ENCODE data around the gene FLT4. TPM values are rescaled to one million over a fixed set of nuclear protein-coding genes. Genes with fewer than 3 reads are reported as not detected.

FLT4 gene
- total and polyA plus RNA-seq, 2 of the 13 experiments (the other 11 are each of a cell fraction or from before 2014, with no cell fraction given): not detected

DNA sequence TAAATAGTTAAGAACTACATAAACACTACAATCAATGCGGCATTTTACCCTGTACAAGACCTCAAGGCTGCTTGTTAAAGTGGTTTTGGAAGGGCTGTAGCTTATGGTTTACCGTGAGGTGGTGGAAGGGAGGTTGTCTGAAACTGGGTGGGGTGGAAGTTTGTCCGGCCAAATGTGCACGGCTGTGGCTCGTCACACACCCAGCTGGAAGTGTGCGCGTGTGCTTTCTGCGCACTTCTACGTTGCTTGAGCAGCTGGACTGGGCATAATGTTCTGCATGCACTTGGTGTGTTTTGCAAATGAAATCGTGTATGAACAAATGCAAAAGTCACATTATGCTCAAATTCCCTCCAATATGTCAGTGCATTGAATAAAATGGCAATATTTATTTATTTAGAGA is 17.4 kb upstream of the FLT4 start:
- H3K36me3 ChIP-seq (replicated peaks in 1 of 2; ENCODE audit: control insufficient read depth in 1 of 2, insufficient read depth in 2 of 2, low read length in 2 of 2): no peaks in the 10 kb centered on the region
- no peaks in the 10 kb centered on the region for H3K79me2 ChIP-seq (ENCODE audit: insufficient read depth, low read length)
- BruUV-seq (replicated peaks): no TSS peak
- no peak overlapping the region for H3K9ac ChIP-seq (ENCODE audit: insufficient read depth, low read depth, low read length)
- ChIA-PET POLR2A (no interaction called here), CTCF (ENCODE audit: low intra/inter-chr PET ratio, low total read pairs) (no interaction called here)
- no peak overlapping the region for H3K27ac ChIP-seq (ENCODE audit: extremely low read length, insufficient read depth, low read length)
- in situ Hi-C loops (cut with HindIII; ENCODE audit: extremely low pct_ligation_motif_present, low pct_unique_long_range_greater_than_20kb): loop anchor here (5.0 kb wide), 1 partner anchor 55 kb away; no protein-coding TSS in a partner anchor
- H3K4me1 ChIP-seq (ENCODE audit: insufficient read depth, low read length): peaks cover 24% of the 10 kb centered on the region
- H3K4me2 ChIP-seq (ENCODE audit: low read depth, low read length): no peak overlapping the region
- no peak overlapping the region for H2AFZ ChIP-seq (ENCODE audit: low read length)
- ATAC-seq (no peak), DNase-seq (ENCODE audit: low spot score) (no peak), FAIRE-seq (no peak)
- peaks cover 0 to 14% of the 10 kb centered on the region in 2 experiments; a peak in 1 of 5 replicates for H3K27me3 ChIP-seq (ENCODE audit: control insufficient read depth in 1 of 2, insufficient read depth in 2 of 2, low read length in 2 of 2)
- no peaks in the 10 kb centered on the region for H3K9me3 ChIP-seq (ENCODE audit: low read length)
- 63% methylated on average over 10 of the region's 10 CpGs for WGBS (ENCODE audit: low lambda C conversion rate)
- no peak overlapping the region for H3K4me3 ChIP-seq (replicated peaks in 1 of 3; ENCODE audit: insufficient read depth in 1 of 3, low read depth in 2 of 3, low read length in 3 of 3)
- intact Hi-C loops (cut with micrococcal nuclease; ENCODE audit: unreplicated experiment): no loop called here
- no peaks in the 10 kb centered on the region for H4K20me1 ChIP-seq (ENCODE audit: insufficient read depth, low read length)
- no peak for TF ChIP-seq ZSCAN21 (CRISPR knock-in tag; IDR thresholded peaks at IDR 0.05; ENCODE audit: borderline replicate concordance)
- no peak for TF ChIP-seq PAWR (CRISPR knock-in tag; IDR thresholded peaks at IDR 0.05; ENCODE audit: borderline replicate concordance)
- TF ChIP-seq, protein P1, sequence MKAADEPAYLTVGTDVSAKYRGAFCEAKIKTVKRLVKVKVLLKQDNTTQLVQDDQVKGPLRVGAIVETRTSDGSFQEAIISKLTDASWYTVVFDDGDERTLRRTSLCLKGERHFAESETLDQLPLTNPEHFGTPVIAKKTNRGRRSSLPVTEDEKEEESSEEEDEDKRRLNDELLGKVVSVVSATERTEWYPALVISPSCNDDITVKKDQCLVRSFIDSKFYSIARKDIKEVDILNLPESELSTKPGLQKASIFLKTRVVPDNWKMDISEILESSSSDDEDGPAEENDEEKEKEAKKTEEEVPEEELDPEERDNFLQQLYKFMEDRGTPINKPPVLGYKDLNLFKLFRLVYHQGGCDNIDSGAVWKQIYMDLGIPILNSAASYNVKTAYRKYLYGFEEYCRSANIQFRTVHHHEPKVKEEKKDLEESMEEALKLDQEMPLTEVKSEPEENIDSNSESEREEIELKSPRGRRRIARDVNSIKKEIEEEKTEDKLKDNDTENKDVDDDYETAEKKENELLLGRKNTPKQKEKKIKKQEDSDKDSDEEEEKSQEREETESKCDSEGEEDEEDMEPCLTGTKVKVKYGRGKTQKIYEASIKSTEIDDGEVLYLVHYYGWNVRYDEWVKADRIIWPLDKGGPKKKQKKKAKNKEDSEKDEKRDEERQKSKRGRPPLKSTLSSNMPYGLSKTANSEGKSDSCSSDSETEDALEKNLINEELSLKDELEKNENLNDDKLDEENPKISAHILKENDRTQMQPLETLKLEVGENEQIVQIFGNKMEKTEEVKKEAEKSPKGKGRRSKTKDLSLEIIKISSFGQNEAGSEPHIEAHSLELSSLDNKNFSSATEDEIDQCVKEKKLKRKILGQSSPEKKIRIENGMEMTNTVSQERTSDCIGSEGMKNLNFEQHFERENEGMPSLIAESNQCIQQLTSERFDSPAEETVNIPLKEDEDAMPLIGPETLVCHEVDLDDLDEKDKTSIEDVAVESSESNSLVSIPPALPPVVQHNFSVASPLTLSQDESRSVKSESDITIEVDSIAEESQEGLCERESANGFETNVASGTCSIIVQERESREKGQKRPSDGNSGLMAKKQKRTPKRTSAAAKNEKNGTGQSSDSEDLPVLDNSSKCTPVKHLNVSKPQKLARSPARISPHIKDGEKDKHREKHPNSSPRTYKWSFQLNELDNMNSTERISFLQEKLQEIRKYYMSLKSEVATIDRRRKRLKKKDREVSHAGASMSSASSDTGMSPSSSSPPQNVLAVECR (CRISPR knock-in tag; IDR thresholded peaks at IDR 0.05; ENCODE audit: borderline replicate concordance): no peak
- TF ChIP-seq, protein P2, sequence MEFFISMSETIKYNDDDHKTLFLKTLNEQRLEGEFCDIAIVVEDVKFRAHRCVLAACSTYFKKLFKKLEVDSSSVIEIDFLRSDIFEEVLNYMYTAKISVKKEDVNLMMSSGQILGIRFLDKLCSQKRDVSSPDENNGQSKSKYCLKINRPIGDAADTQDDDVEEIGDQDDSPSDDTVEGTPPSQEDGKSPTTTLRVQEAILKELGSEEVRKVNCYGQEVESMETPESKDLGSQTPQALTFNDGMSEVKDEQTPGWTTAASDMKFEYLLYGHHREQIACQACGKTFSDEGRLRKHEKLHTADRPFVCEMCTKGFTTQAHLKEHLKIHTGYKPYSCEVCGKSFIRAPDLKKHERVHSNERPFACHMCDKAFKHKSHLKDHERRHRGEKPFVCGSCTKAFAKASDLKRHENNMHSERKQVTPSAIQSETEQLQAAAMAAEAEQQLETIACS (CRISPR knock-in tag; IDR thresholded peaks at IDR 0.05): no peak
- TF ChIP-seq, protein P3, sequence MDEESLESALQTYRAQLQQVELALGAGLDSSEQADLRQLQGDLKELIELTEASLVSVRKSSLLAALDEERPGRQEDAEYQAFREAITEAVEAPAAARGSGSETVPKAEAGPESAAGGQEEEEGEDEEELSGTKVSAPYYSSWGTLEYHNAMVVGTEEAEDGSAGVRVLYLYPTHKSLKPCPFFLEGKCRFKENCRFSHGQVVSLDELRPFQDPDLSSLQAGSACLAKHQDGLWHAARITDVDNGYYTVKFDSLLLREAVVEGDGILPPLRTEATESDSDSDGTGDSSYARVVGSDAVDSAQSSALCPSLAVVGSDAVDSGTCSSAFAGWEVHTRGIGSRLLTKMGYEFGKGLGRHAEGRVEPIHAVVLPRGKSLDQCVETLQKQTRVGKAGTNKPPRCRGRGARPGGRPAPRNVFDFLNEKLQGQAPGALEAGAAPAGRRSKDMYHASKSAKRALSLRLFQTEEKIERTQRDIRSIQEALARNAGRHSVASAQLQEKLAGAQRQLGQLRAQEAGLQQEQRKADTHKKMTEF (CRISPR knock-in tag; IDR thresholded peaks at IDR 0.05): no peak
- no peak for TF ChIP-seq ZNF3 (CRISPR knock-in tag; IDR thresholded peaks at IDR 0.05)
- no peak for TF ChIP-seq CHD4 (IDR thresholded peaks at IDR 0.05; ENCODE audit: borderline replicate concordance, low read length)
- TF ChIP-seq, protein P4, sequence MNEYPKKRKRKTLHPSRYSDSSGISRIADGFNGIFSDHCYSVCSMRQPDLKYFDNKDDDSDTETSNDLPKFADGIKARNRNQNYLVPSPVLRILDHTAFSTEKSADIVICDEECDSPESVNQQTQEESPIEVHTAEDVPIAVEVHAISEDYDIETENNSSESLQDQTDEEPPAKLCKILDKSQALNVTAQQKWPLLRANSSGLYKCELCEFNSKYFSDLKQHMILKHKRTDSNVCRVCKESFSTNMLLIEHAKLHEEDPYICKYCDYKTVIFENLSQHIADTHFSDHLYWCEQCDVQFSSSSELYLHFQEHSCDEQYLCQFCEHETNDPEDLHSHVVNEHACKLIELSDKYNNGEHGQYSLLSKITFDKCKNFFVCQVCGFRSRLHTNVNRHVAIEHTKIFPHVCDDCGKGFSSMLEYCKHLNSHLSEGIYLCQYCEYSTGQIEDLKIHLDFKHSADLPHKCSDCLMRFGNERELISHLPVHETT (CRISPR knock-in tag; conservative IDR thresholded peaks at IDR 0.05): no peak
- TF ChIP-seq, protein P5, sequence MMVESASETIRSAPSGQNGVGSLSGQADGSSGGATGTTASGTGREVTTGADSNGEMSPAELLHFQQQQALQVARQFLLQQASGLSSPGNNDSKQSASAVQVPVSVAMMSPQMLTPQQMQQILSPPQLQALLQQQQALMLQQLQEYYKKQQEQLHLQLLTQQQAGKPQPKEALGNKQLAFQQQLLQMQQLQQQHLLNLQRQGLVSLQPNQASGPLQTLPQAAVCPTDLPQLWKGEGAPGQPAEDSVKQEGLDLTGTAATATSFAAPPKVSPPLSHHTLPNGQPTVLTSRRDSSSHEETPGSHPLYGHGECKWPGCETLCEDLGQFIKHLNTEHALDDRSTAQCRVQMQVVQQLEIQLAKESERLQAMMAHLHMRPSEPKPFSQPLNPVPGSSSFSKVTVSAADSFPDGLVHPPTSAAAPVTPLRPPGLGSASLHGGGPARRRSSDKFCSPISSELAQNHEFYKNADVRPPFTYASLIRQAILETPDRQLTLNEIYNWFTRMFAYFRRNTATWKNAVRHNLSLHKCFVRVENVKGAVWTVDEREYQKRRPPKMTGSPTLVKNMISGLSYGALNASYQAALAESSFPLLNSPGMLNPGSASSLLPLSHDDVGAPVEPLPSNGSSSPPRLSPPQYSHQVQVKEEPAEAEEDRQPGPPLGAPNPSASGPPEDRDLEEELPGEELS (CRISPR knock-in tag; IDR thresholded peaks at IDR 0.05): no peak
- TF ChIP-seq, protein P6, sequence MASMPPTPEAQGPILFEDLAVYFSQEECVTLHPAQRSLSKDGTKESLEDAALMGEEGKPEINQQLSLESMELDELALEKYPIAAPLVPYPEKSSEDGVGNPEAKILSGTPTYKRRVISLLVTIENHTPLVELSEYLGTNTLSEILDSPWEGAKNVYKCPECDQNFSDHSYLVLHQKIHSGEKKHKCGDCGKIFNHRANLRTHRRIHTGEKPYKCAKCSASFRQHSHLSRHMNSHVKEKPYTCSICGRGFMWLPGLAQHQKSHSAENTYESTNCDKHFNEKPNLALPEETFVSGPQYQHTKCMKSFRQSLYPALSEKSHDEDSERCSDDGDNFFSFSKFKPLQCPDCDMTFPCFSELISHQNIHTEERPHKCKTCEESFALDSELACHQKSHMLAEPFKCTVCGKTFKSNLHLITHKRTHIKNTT (CRISPR knock-in tag; IDR thresholded peaks at IDR 0.05): no peak
- TF ChIP-seq PLRG1 (conservative IDR thresholded peaks at IDR 0.05): no peak
- no peak for TF ChIP-seq ZNF335 (CRISPR knock-in tag; IDR thresholded peaks at IDR 0.05)
- TF ChIP-seq SCMH1 (CRISPR knock-in tag; IDR thresholded peaks at IDR 0.05; ENCODE audit: borderline replicate concordance): no peak
